ENCODE measurements around the gene IDUA.
"Not testable (repeated sequence)": the region's sequence is repeated elsewhere in the genome, so short reads cannot be mapped to it uniquely, and the experiment has no call there.

The IDUA gene

GRCh38 chr4:1041147-1041935 is 54.5 kb downstream of the IDUA start:
- no peak overlapping the region for H3K4me3 Mint-ChIP-seq
- H3K27me3 Mint-ChIP-seq: peaks cover 3% of the 10 kb centered on the region
- no peaks in the 10 kb centered on the region for H3K36me3 Mint-ChIP-seq

GRCh38 chr4:1041936-1042330 is 55.1 kb downstream of the IDUA start:
- peaks cover 6% of the 10 kb centered on the region for H3K4me1 Mint-ChIP-seq (ENCODE audit: low read depth)
- no peaks in the 10 kb centered on the region for H3K9me3 Mint-ChIP-seq (ENCODE audit: low read depth)
- H3K36me3 Mint-ChIP-seq: no peaks in the 10 kb centered on the region
- peaks cover 5% of the 10 kb centered on the region for H3K27me3 Mint-ChIP-seq
- H3K27ac Mint-ChIP-seq: no peak overlapping the region
- H3K4me3 Mint-ChIP-seq: no peak overlapping the region

More at GRCh38 chr4:1041147-1041935, 54.5 kb downstream of the IDUA start:
- Mint-ChIP-seq H3K9me3 (ENCODE audit: low read depth) (no peaks in the 10 kb centered on the region), H3K27ac (no peak overlapping the region), H3K4me1 (ENCODE audit: low read depth) (peaks cover 6% of the 10 kb centered on the region)

GRCh38 chr4:1042352-1043055 is 55.7 kb downstream of the IDUA start:
- H3K27me3 Mint-ChIP-seq: peaks cover 5% of the 10 kb centered on the region

GRCh38 chr4:1043162-1043561 is 56.3 kb downstream of the IDUA start:
- Mint-ChIP-seq H3K36me3 (no peaks in the 10 kb centered on the region), H3K27me3 (peaks cover 5% of the 10 kb centered on the region), H3K27ac (no peak overlapping the region), H3K4me3 (no peak overlapping the region), H3K4me1 (ENCODE audit: low read depth) (peaks cover 6% of the 10 kb centered on the region), H3K9me3 (ENCODE audit: low read depth) (no peaks in the 10 kb centered on the region)

More at GRCh38 chr4:1042352-1043055, 55.7 kb downstream of the IDUA start:
- Mint-ChIP-seq H3K4me1 (ENCODE audit: low read depth) (peaks cover 6% of the 10 kb centered on the region), H3K9me3 (ENCODE audit: low read depth) (no peaks in the 10 kb centered on the region), H3K4me3 (no peak overlapping the region), H3K27ac (no peak overlapping the region), H3K36me3 (no peaks in the 10 kb centered on the region)

- H3K27me3 Mint-ChIP-seq: peaks cover 5% of the 10 kb centered on the region
- H3K4me1 Mint-ChIP-seq (ENCODE audit: low read depth): peaks cover 6% of the 10 kb centered on the region
- no peaks in the 10 kb centered on the region for H3K9me3 Mint-ChIP-seq (ENCODE audit: low read depth)
- H3K4me3 Mint-ChIP-seq: no peak overlapping the region
- H3K27ac Mint-ChIP-seq: no peak overlapping the region
- no peaks in the 10 kb centered on the region for H3K36me3 Mint-ChIP-seq
Observed at GRCh38 chr4:1043651-1044468, 57.0 kb downstream of the IDUA start.

GRCh38 chr4:1044469-1045192 is 57.8 kb downstream of the IDUA start:
- peaks cover 6% of the 10 kb centered on the region for H3K4me1 Mint-ChIP-seq (ENCODE audit: low read depth)
- no peaks in the 10 kb centered on the region for H3K9me3 Mint-ChIP-seq (ENCODE audit: low read depth)
- no peak overlapping the region for H3K4me3 Mint-ChIP-seq
- H3K27me3 Mint-ChIP-seq: peaks cover 5% of the 10 kb centered on the region
- no peaks in the 10 kb centered on the region for H3K36me3 Mint-ChIP-seq
- H3K27ac Mint-ChIP-seq: no peak overlapping the region

- peaks cover 5% of the 10 kb centered on the region for H3K27me3 Mint-ChIP-seq
- H3K27ac Mint-ChIP-seq: no peak overlapping the region
- H3K9me3 Mint-ChIP-seq (ENCODE audit: low read depth): no peaks in the 10 kb centered on the region
- no peaks in the 10 kb centered on the region for H3K36me3 Mint-ChIP-seq
- H3K4me1 Mint-ChIP-seq (ENCODE audit: low read depth): peaks cover 6% of the 10 kb centered on the region
- no peak overlapping the region for H3K4me3 Mint-ChIP-seq
Observed at GRCh38 chr4:1045193-1045594, 58.4 kb downstream of the IDUA start.

GRCh38 chr4:1045595-1046201 is 58.9 kb downstream of the IDUA start:
- peaks cover 5% of the 10 kb centered on the region for H3K27me3 Mint-ChIP-seq
- no peak overlapping the region for H3K27ac Mint-ChIP-seq
- H3K4me1 Mint-ChIP-seq (ENCODE audit: low read depth): peaks cover 6% of the 10 kb centered on the region

GRCh38 chr4:1046581-1047011 is 59.8 kb downstream of the IDUA start:
- H3K27ac Mint-ChIP-seq; H3K4me1 Mint-ChIP-seq (ENCODE audit: low read depth); H3K27me3 Mint-ChIP-seq; H3K4me3 Mint-ChIP-seq; H3K36me3 Mint-ChIP-seq; H3K9me3 Mint-ChIP-seq (ENCODE audit: low read depth): not testable (repeated sequence)

More at GRCh38 chr4:1045595-1046201, 58.9 kb downstream of the IDUA start:
- no peak overlapping the region for H3K4me3 Mint-ChIP-seq
- H3K36me3 Mint-ChIP-seq: no peaks in the 10 kb centered on the region
- H3K9me3 Mint-ChIP-seq (ENCODE audit: low read depth): no peaks in the 10 kb centered on the region

- peaks cover 4% of the 10 kb centered on the region for H3K4me1 Mint-ChIP-seq (ENCODE audit: low read depth)
- no peaks in the 10 kb centered on the region for H3K36me3 Mint-ChIP-seq
- no peak overlapping the region for H3K27ac Mint-ChIP-seq
- peaks cover 6% of the 10 kb centered on the region for H3K27me3 Mint-ChIP-seq
- no peak overlapping the region for H3K4me3 Mint-ChIP-seq
- no peaks in the 10 kb centered on the region for H3K9me3 Mint-ChIP-seq (ENCODE audit: low read depth)
Observed at GRCh38 chr4:1047106-1047975, 60.5 kb downstream of the IDUA start.

- H3K36me3 Mint-ChIP-seq: no peaks in the 10 kb centered on the region
- H3K27me3 Mint-ChIP-seq: peaks cover 5% of the 10 kb centered on the region
- no peak overlapping the region for H3K27ac Mint-ChIP-seq
- H3K4me1 Mint-ChIP-seq (ENCODE audit: low read depth): peaks cover 2% of the 10 kb centered on the region
- no peak overlapping the region for H3K4me3 Mint-ChIP-seq
- no peaks in the 10 kb centered on the region for H3K9me3 Mint-ChIP-seq (ENCODE audit: low read depth)
Observed at GRCh38 chr4:1047976-1048772, 61.3 kb downstream of the IDUA start.

- Mint-ChIP-seq H3K27ac (no peak overlapping the region), H3K4me3 (no peak overlapping the region), H3K9me3 (ENCODE audit: low read depth) (no peaks in the 10 kb centered on the region), H3K4me1 (ENCODE audit: low read depth) (no peaks in the 10 kb centered on the region), H3K36me3 (no peaks in the 10 kb centered on the region), H3K27me3 (peaks cover 3% of the 10 kb centered on the region)
Observed at GRCh38 chr4:1048773-1049590, 62.1 kb downstream of the IDUA start.

Measured in activated naive CD8-positive, alpha-beta T cell (primary cell).